Measurements from ENCODE around the gene WDFY3.

DNA sequence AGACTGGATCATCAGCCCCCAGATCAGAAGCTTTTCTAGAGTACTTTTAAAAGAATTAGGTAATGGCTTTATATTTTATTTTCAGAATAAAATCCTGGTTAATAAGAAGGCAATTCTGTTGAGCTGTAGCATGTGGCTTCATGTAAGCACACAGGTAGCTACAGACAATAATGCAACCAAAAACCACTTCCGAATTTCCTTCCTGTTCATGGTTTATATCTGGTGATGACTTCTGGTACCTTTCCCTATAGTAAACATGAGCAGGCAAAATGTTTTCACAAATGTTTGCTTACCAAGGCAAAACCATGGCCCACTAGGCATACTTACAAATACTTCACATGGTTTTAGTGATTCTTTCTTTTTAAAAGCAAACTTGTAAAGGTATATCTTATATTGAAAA lies 239.0 kb downstream of the WDFY3 start:
- TF ChIP-seq, protein P1, sequence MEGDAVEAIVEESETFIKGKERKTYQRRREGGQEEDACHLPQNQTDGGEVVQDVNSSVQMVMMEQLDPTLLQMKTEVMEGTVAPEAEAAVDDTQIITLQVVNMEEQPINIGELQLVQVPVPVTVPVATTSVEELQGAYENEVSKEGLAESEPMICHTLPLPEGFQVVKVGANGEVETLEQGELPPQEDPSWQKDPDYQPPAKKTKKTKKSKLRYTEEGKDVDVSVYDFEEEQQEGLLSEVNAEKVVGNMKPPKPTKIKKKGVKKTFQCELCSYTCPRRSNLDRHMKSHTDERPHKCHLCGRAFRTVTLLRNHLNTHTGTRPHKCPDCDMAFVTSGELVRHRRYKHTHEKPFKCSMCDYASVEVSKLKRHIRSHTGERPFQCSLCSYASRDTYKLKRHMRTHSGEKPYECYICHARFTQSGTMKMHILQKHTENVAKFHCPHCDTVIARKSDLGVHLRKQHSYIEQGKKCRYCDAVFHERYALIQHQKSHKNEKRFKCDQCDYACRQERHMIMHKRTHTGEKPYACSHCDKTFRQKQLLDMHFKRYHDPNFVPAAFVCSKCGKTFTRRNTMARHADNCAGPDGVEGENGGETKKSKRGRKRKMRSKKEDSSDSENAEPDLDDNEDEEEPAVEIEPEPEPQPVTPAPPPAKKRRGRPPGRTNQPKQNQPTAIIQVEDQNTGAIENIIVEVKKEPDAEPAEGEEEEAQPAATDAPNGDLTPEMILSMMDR (IDR thresholded peaks at IDR 0.05) = no peak
- TF ChIP-seq POLR2AphosphoS5 (IDR thresholded peaks at IDR 0.05) = no peak
- TF ChIP-seq POLR2A (IDR thresholded peaks at IDR 0.05) = no peak
- TF ChIP-seq EP300 (IDR thresholded peaks at IDR 0.05) = no peak

Measured in sigmoid colon (tissue), 4 donors.